Kidney (tissue), 14 donors: ENCODE measurements around the gene RNASE13. TPM values are rescaled to one million over a fixed set of nuclear protein-coding genes. Genes with fewer than 3 reads are reported as not detected.

Experiments used
- DNase-seq, 5 donors: peaks; one replicate each; pipeline ENCODE4 v3.0.0-alpha.2; 2013 to 2020
- FAIRE-seq: peaks from 2 replicates; lab custom pipeline; 2012; peaks lifted over from hg19 to GRCh38; lab: Jason Lieb, UNC
- H3K27ac ChIP-seq, 2 donors: one replicate each; pipeline ENCODE4 v1.7.0; 2013; ENCODE audit warnings: low read depth in 2 of 2, low read length in 2 of 2, inconsistent platforms in 1 of 2
- H3K27me3 ChIP-seq: one replicate; pipeline ENCODE4 v1.7.1; 2013; ENCODE audit warnings: low read length, inconsistent platforms; ENCODE audit not compliant: control insufficient read depth, insufficient read depth
- H3K36me3 ChIP-seq, 3 donors: one replicate each; pipeline versions ENCODE4 v1.7.0 to v1.7.1; 2013; ENCODE audit warnings: low read length in 3 of 3, control low read depth in 1 of 3, inconsistent platforms in 1 of 3; ENCODE audit not compliant: insufficient read depth in 3 of 3, control insufficient read depth in 2 of 3
- H3K4me1 ChIP-seq, 3 donors: one replicate each; pipeline versions ENCODE4 v1.7.0 to v1.7.1; 2013; ENCODE audit warnings: low read length in 3 of 3, inconsistent platforms in 1 of 3, low read depth in 1 of 3; ENCODE audit not compliant: control insufficient read depth in 2 of 3, insufficient read depth in 2 of 3
- H3K4me3 ChIP-seq, 3 donors: one replicate each; pipeline versions ENCODE4 v1.7.0 to v1.8.1; 2013; ENCODE audit warnings: low read length in 3 of 3, control low read depth in 1 of 3, inconsistent platforms in 1 of 3
- H3K9ac ChIP-seq, 3 donors: one replicate each; pipeline versions ENCODE4 v1.7.0 to v1.7.1; 2013; ENCODE audit warnings: low read length in 3 of 3, control low read depth in 1 of 3, inconsistent platforms in 1 of 3
- H3K9me3 ChIP-seq, 3 donors: one replicate each; pipeline versions ENCODE4 v1.7.0 to v1.7.1; 2013; ENCODE audit warnings: low read length in 3 of 3, control low read depth in 1 of 3, inconsistent platforms in 1 of 3; ENCODE audit not compliant: control insufficient read depth in 2 of 3, insufficient read depth in 1 of 3
- intact Hi-C: fragments of 100-400 bp; cut with DNase I; formaldehyde crosslinking; loops from one replicate; pipeline ENCODE4 v1.11.1; 2022
- polyA plus RNA-seq: library from polyadenylated mRNA; stranded (reverse); fragments of 350-450 nt; fragmentation: Illumina TruSeq; extraction: RNeasy Lipid Tissue Mini Kit (QIAGEN cat#74804); gene quantifications from one replicate; pipeline ENCODE4 v1.2.3, GENCODE V29; 2014; ENCODE audit warnings: low read depth, low replicate concordance; ENCODE audit not compliant: insufficient read depth
- total RNA-seq: library from RNA; stranded (reverse); fragmentation: NEBNext Ultra II Directional; extraction: Animal tissue kit (Norgen Biotek cat#: 25700); gene quantifications from one replicate; pipeline ENCODE4 v1.2.1, GENCODE V29; 2021
- TF ChIP-seq, protein P1 (sequence below): IDR thresholded peaks from 3 replicates; pipeline ENCODE4 v1.5.1; 2012; ENCODE audit warnings: mild to moderate bottlenecking, moderate library complexity, borderline replicate concordance; ENCODE audit not compliant: insufficient read depth; ENCODE audit errors: extremely low read depth
- donor health status: control.
- donor health status: control.
- donor health status: control.
- donor health status: control.
- donor health status: control.
- donor health status: DM: yes; HTN: yes; CAD: no.
- donor health status: Normal renal cell carcinoma (clear cell type).

The RNASE13 gene
- total and polyA plus RNA-seq, 2 donors from 2014 or later: not detected

DNA sequence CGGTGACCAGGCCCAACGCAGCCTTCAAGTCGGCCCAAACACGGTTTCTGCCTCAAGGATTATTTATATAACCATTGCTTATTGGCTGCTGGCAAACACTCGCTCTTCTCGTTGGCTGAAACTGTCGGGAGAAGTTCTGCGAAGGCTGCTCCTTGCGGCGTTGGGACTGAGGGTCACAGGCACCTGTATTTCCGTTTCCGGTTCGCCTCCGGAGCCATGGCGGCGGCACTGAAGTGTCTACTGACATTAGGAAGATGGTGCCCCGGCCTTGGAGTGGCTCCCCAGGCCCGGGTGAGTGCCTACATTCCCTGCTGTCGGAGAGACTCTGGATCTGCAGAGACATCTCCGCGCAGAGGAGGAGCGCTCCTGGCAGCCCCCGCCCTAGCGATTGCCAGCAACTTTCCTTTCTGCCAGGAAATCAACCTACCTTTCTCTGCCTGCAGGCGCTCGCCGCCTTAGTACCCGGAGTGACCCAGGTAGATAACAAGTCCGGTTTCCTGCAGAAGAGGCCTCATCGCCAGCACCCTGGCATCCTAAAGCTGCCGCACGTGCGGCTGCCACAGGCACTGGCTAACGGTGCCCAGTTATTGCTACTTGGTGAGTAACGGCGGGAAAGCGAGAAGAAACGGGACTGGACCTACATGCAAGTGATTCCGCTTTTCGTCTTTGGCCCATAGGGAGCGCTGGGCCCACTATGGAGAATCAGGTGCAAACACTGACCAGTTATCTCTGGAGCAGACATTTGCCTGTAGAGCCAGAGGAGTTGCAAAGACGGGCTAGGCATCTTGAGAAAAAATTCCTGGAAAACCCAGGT, 44.6 kb downstream of the RNASE13 start, which contains the start of gene METTL17:
Gene METTL17 (plus strand): TSS at position 194 of the 814 bp plus-strand sequence. CDS start 23 bp downstream, at position 217.
- no peaks in the 10 kb centered on the region for H3K27me3 ChIP-seq
- H3K36me3 ChIP-seq: peaks cover 11 to 23% (median 16%) of the 10 kb centered on the region in 3 donors
- H3K27ac ChIP-seq: peak within 1 kb of the TSS; percentile 68 to 85
- peak within 1 kb of the TSS; percentile 72 to 86 (median 85) for H3K9ac ChIP-seq
- peak; percentile 95 to 99 (median 96) for DNase-seq
- TF ChIP-seq, protein P1, sequence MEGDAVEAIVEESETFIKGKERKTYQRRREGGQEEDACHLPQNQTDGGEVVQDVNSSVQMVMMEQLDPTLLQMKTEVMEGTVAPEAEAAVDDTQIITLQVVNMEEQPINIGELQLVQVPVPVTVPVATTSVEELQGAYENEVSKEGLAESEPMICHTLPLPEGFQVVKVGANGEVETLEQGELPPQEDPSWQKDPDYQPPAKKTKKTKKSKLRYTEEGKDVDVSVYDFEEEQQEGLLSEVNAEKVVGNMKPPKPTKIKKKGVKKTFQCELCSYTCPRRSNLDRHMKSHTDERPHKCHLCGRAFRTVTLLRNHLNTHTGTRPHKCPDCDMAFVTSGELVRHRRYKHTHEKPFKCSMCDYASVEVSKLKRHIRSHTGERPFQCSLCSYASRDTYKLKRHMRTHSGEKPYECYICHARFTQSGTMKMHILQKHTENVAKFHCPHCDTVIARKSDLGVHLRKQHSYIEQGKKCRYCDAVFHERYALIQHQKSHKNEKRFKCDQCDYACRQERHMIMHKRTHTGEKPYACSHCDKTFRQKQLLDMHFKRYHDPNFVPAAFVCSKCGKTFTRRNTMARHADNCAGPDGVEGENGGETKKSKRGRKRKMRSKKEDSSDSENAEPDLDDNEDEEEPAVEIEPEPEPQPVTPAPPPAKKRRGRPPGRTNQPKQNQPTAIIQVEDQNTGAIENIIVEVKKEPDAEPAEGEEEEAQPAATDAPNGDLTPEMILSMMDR: no peak
- peaks cover 6 to 14% (median 13%) of the 10 kb centered on the region in 3 donors for H3K4me1 ChIP-seq
- H3K9me3 ChIP-seq: no peaks in the 10 kb centered on the region
- intact Hi-C loops: no loop called here
- H3K4me3 ChIP-seq: peak within 1 kb of the TSS; percentile 88 to 96 (median 93)
- no peak for FAIRE-seq

DNA sequence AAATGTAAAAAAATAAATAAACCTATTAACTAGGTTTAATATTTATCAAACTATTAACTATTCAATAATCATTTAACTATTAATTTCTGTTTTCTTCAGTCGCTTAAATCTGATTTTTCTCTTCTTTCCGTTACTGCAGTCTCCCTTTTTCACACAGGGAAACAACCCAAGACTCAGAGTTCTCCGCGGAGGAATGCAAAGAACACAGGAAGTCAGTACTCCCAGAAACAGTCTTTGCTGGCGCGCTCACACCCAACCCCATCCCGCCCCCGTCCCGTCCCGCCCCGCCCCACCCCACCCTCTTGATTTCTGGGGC, 45.2 kb downstream of the RNASE13 start:
- Histone ChIP-seq H3K27ac (peak overlapping the region; percentile 20 to 85), H3K9ac (peak overlapping the region in 2 of 3 donors; percentile 26 to 63), H3K9me3 (no peaks in the 10 kb centered on the region), H3K36me3 (peaks cover 11 to 17% (median 11%) of the 10 kb centered on the region in 3 donors), H3K27me3 (no peaks in the 10 kb centered on the region), H3K4me1 (peaks cover 6 to 14% (median 13%) of the 10 kb centered on the region in 3 donors), H3K4me3 (peak overlapping the region; percentile 64 to 93 (median 66))
- FAIRE-seq: no peak
- no peak for DNase-seq
- TF ChIP-seq, protein P1: no peak
- intact Hi-C loops: no loop called here

DNA sequence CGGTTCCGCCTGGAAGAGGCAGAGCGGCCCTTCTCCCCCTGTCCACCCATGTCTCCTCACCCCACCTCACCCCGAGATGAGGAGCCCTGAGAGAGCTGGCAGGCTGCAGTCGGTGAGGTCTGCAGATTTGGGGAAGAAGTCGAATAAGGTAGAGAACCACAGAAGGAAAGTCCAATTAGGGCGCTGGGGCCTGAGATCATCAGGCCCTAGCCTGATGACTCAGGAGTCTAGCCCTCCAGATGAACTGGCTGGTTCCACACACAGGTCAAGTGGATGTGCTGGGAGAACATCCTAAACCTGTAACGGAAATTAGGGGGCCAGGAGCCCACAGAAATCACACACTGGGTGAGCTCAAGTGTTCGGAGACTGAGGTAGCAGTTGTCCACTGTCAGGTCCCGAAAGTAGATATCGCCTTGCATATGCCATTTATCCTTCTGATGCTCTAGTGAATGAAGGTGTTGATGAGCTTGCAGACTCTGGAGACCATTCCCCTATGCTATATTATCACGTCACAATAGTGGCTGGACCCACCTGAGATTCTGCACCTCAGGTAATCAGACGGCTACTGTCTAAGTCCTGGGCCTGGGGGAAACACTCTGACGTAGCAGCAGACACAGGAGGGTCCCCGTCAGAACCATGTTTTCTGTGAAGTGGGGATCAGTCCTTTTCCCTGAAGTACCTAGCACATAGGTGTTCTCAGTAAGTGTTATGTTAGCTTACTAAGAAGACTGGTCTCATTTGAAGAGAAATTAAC, 45.7 kb downstream of the RNASE13 start:
- FAIRE-seq (no peak), DNase-seq (peak in 2 of 5 donors; percentile 14 to 53)
- Histone ChIP-seq H3K9ac (peak overlapping the region; percentile 26 to 63 (median 52)), H3K4me3 (peak overlapping the region; percentile 64 to 93 (median 66)), H3K27ac (peak overlapping the region; percentile 68 to 85), H3K36me3 (peaks cover 9 to 12% (median 10%) of the 10 kb centered on the region in 3 donors), H3K4me1 (peaks cover 6 to 14% (median 13%) of the 10 kb centered on the region in 3 donors), H3K27me3 (no peaks in the 10 kb centered on the region), H3K9me3 (no peaks in the 10 kb centered on the region)
- intact Hi-C loops: no loop called here
- TF ChIP-seq, protein P1: no peak
